ENCODE data around the gene ASCL3.

DNA sequence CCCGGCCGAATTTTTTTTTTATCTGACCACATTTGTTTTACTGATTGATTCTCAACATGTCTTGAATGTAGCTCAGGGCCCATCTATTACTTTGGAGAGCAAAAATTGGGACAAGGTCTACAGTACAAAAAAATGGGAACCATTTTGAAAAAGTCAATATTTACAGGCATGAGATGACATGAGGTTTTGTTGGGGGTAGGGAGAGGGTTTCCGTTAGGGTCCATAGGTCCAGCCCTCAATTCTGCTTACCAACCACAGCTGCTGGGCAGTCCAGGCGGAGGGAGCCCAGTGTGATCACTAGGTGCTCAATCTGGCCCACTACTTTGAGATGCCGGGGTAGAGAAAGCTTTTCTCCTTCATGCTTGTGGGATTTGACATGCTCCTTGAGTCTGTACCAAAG, 42.6 kb upstream of the ASCL3 start:
- TF ChIP-seq, protein P1, sequence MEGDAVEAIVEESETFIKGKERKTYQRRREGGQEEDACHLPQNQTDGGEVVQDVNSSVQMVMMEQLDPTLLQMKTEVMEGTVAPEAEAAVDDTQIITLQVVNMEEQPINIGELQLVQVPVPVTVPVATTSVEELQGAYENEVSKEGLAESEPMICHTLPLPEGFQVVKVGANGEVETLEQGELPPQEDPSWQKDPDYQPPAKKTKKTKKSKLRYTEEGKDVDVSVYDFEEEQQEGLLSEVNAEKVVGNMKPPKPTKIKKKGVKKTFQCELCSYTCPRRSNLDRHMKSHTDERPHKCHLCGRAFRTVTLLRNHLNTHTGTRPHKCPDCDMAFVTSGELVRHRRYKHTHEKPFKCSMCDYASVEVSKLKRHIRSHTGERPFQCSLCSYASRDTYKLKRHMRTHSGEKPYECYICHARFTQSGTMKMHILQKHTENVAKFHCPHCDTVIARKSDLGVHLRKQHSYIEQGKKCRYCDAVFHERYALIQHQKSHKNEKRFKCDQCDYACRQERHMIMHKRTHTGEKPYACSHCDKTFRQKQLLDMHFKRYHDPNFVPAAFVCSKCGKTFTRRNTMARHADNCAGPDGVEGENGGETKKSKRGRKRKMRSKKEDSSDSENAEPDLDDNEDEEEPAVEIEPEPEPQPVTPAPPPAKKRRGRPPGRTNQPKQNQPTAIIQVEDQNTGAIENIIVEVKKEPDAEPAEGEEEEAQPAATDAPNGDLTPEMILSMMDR (IDR thresholded peaks at IDR 0.05; ENCODE audit: low read depth, low read length, poor library complexity, severe bottlenecking): no peak
- no peak for TF ChIP-seq EZH2phosphoT487 (IDR thresholded peaks at IDR 0.05; ENCODE audit: borderline replicate concordance, low read length)
